Esophagus squamous epithelium (tissue), 4 donors: ENCODE data around the gene SH3YL1.

ENCODE experiments used
- CTCF ChIP-seq, 6 experiments: fragments of 450-650 bp in 4 of 6; fragments of 200-600 bp in 2 of 6; sonication (generic) in 2 of 6; IDR thresholded peaks; one replicate each; pipeline ENCODE4 v1.5.1; 2016 to 2019; ENCODE audit warnings: antibody characterized with exemption in 6 of 6, mild to moderate bottlenecking in 4 of 6, moderate library complexity in 4 of 6
- POLR2A ChIP-seq, 4 donors: fragments of 450-650 bp; IDR thresholded peaks; one replicate each; pipeline ENCODE4 v1.6.1; 2017; ENCODE audit warnings: antibody characterized with exemption in 4 of 4, mild to moderate bottlenecking in 4 of 4, moderate library complexity in 3 of 4

- no peak for TF ChIP-seq POLR2A (IDR thresholded peaks at IDR 0.05)
- TF ChIP-seq CTCF (IDR thresholded peaks at IDR 0.05) = no peak
Observed at GRCh38 chr2:175161-175786, 88.6 kb downstream of the SH3YL1 start.
